Measurements from ENCODE around the gene USP44.
A peak's percentile ranks its signal among the peaks of the same experiment; 100 is the strongest.

The USP44 gene

DNA sequence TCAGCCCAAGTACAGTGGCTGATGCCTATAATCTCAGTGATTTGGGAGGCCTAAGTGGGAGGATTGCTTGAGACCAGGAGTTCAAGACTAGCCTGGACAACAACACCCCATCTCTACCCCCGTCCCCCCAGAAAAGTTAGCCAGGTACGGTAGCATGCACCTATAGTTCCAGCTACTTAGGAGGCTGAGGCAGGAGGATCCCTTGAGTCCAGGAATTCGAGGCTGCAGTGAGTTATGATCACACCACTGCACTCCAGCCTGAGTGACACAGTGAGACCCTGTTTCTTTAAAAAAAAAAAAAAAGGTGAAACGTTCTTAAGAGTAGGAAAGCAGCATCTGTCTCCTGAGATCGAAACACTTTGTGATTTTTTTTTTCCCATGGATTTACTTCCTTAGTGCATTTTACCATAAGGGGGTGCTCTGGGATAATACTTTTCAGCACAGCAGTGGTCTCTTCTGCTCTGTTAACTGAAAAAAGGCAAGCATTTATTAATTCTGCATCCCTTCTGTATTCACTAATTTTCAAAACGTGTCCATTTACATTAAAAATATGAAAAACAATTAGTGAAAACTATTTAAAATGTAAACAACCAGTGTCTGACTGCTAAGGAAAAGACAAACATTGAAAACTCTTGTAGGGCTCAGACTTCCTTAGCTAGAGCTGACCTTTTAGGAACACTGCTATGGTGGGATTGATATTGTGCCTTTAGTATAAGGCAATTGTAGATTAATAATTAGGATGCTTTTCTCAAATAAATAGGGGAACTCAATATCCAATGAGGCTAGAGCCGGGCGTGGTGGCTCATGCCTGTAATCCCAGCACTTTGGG lies 31.2 kb upstream of the USP44 start:
- ATAC-seq, result peak; percentile 67; the same call in 2 of the 3 replicates
- TF ChIP-seq ZFP3 (CRISPR knock-in tag; IDR thresholded peaks at IDR 0.05), result no peak
- no peak for TF ChIP-seq TOX (CRISPR knock-in tag; IDR thresholded peaks at IDR 0.05; ENCODE audit: borderline replicate concordance)
- no peak for TF ChIP-seq BACH2 (CRISPR knock-in tag; IDR thresholded peaks at IDR 0.05; ENCODE audit: borderline replicate concordance)
- no peak for TF ChIP-seq ZNF8 (CRISPR knock-in tag; IDR thresholded peaks at IDR 0.05)
- TF ChIP-seq ISL1 (CRISPR knock-in tag; IDR thresholded peaks at IDR 0.05), result no peak
- no peak for TF ChIP-seq OSR1 (CRISPR knock-in tag; IDR thresholded peaks at IDR 0.05)
- TF ChIP-seq, protein P1, sequence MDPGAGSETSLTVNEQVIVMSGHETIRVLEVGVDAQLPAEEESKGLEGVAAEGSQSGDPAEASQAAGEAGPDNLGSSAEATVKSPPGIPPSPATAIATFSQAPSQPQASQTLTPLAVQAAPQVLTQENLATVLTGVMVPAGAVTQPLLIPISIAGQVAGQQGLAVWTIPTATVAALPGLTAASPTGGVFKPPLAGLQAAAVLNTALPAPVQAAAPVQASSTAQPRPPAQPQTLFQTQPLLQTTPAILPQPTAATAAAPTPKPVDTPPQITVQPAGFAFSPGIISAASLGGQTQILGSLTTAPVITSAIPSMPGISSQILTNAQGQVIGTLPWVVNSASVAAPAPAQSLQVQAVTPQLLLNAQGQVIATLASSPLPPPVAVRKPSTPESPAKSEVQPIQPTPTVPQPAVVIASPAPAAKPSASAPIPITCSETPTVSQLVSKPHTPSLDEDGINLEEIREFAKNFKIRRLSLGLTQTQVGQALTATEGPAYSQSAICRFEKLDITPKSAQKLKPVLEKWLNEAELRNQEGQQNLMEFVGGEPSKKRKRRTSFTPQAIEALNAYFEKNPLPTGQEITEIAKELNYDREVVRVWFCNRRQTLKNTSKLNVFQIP (CRISPR knock-in tag; IDR thresholded peaks at IDR 0.05; ENCODE audit: borderline replicate concordance, low read depth), result no peak
- no peak for TF ChIP-seq ESRRG (CRISPR knock-in tag; IDR thresholded peaks at IDR 0.05)
- TF ChIP-seq PPARA (CRISPR knock-in tag; IDR thresholded peaks at IDR 0.05; ENCODE audit: borderline replicate concordance), result no peak
- TF ChIP-seq CREB5 (CRISPR knock-in tag; IDR thresholded peaks at IDR 0.05; ENCODE audit: low read depth), result no peak
- TF ChIP-seq RARB (CRISPR knock-in tag; IDR thresholded peaks at IDR 0.05), result no peak

DNA sequence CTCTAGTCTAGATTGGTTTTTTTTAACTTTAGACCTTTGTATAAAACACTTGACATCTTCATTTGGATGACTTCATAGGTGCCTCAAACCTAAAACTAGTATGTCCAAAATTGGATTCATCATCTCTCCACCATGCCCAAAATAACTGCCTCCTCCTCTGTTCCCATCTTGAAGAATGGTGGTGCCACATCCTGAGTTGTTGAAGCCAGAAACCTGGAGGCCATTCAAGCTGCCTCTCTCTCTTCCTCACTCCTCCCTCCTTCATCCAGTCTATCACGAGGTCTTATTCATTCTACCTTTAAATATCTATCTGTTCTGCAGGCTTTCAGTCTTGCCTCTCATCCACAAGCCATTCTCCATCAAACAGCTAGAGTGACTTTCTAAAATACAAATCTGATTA lies 26.5 kb upstream of the USP44 start:
- ATAC-seq, result no peak
- TF ChIP-seq ZNF565 (CRISPR knock-in tag; conservative IDR thresholded peaks at IDR 0.05; ENCODE audit: low read depth), result no peak
- TF ChIP-seq BACH2 (CRISPR knock-in tag; IDR thresholded peaks at IDR 0.05; ENCODE audit: borderline replicate concordance), result no peak
- TF ChIP-seq CSRNP3 (CRISPR knock-in tag; IDR thresholded peaks at IDR 0.05), result no peak
- TF ChIP-seq, protein P1 (CRISPR knock-in tag; IDR thresholded peaks at IDR 0.05; ENCODE audit: borderline replicate concordance, low read depth), result no peak
- TF ChIP-seq, protein P2, sequence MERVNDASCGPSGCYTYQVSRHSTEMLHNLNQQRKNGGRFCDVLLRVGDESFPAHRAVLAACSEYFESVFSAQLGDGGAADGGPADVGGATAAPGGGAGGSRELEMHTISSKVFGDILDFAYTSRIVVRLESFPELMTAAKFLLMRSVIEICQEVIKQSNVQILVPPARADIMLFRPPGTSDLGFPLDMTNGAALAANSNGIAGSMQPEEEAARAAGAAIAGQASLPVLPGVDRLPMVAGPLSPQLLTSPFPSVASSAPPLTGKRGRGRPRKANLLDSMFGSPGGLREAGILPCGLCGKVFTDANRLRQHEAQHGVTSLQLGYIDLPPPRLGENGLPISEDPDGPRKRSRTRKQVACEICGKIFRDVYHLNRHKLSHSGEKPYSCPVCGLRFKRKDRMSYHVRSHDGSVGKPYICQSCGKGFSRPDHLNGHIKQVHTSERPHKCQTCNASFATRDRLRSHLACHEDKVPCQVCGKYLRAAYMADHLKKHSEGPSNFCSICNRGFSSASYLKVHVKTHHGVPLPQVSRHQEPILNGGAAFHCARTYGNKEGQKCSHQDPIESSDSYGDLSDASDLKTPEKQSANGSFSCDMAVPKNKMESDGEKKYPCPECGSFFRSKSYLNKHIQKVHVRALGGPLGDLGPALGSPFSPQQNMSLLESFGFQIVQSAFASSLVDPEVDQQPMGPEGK (CRISPR knock-in tag; IDR thresholded peaks at IDR 0.05; ENCODE audit: borderline replicate concordance), result no peak
- TF ChIP-seq PPARA (CRISPR knock-in tag; IDR thresholded peaks at IDR 0.05; ENCODE audit: borderline replicate concordance), result no peak
- no peak for TF ChIP-seq OSR1 (CRISPR knock-in tag; IDR thresholded peaks at IDR 0.05)
- TF ChIP-seq ESRRG (CRISPR knock-in tag; IDR thresholded peaks at IDR 0.05), result no peak
- TF ChIP-seq SNAI2 (CRISPR knock-in tag; IDR thresholded peaks at IDR 0.05), result no peak
- TF ChIP-seq CREB5 (CRISPR knock-in tag; IDR thresholded peaks at IDR 0.05; ENCODE audit: low read depth), result no peak
- no peak for TF ChIP-seq TOX (CRISPR knock-in tag; IDR thresholded peaks at IDR 0.05; ENCODE audit: borderline replicate concordance)
- no peak for TF ChIP-seq GLIS3 (CRISPR knock-in tag; IDR thresholded peaks at IDR 0.05)

DNA sequence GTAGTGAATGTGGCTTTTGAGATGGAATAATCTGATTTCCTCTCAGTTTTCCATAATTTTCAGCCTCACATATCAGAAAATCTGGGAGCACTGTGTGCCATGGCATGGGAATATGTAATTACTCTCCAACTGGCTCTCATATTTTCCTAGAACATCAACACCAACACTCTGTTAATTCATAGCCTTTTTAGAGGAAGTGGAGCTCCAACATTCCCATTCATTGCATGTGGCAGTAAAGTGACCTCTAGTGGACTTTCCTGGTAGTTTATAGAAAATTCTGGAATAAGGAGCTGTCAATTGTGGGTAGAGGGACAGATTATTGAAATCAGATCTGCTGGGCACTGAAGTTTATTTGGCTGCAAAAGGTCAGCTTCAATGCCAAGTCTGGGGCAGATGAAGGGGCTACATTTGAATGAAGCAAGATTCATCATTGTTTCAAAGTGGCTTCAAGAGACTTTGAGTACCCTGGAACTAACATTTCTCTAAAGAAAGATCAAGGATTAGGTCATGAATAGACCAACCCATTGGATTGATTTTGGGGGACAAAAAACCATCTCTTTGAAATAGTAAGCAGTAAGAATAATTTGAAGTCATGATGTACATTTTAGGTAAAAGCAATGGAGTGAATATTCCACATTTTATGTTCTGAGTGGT lies 23.6 kb upstream of the USP44 start:
- ATAC-seq, result peak; percentile 88
- no peak for TF ChIP-seq PPARA (CRISPR knock-in tag; IDR thresholded peaks at IDR 0.05; ENCODE audit: borderline replicate concordance)
- TF ChIP-seq ZC3H10 (CRISPR knock-in tag; IDR thresholded peaks at IDR 0.05), result no peak
- TF ChIP-seq ESRRG (CRISPR knock-in tag; IDR thresholded peaks at IDR 0.05), result no peak
- TF ChIP-seq SNAI2 (CRISPR knock-in tag; IDR thresholded peaks at IDR 0.05), result no peak
- no peak for TF ChIP-seq CSRNP3 (CRISPR knock-in tag; IDR thresholded peaks at IDR 0.05)
- TF ChIP-seq CSDC2 (CRISPR knock-in tag; IDR thresholded peaks at IDR 0.05), result no peak
- TF ChIP-seq RARB (CRISPR knock-in tag; IDR thresholded peaks at IDR 0.05), result no peak
- TF ChIP-seq GLIS3 (CRISPR knock-in tag; IDR thresholded peaks at IDR 0.05), result no peak
- TF ChIP-seq ZNF565 (CRISPR knock-in tag; conservative IDR thresholded peaks at IDR 0.05; ENCODE audit: low read depth), result no peak
- no peak for TF ChIP-seq ZFP3 (CRISPR knock-in tag; IDR thresholded peaks at IDR 0.05)
- TF ChIP-seq, protein P3, sequence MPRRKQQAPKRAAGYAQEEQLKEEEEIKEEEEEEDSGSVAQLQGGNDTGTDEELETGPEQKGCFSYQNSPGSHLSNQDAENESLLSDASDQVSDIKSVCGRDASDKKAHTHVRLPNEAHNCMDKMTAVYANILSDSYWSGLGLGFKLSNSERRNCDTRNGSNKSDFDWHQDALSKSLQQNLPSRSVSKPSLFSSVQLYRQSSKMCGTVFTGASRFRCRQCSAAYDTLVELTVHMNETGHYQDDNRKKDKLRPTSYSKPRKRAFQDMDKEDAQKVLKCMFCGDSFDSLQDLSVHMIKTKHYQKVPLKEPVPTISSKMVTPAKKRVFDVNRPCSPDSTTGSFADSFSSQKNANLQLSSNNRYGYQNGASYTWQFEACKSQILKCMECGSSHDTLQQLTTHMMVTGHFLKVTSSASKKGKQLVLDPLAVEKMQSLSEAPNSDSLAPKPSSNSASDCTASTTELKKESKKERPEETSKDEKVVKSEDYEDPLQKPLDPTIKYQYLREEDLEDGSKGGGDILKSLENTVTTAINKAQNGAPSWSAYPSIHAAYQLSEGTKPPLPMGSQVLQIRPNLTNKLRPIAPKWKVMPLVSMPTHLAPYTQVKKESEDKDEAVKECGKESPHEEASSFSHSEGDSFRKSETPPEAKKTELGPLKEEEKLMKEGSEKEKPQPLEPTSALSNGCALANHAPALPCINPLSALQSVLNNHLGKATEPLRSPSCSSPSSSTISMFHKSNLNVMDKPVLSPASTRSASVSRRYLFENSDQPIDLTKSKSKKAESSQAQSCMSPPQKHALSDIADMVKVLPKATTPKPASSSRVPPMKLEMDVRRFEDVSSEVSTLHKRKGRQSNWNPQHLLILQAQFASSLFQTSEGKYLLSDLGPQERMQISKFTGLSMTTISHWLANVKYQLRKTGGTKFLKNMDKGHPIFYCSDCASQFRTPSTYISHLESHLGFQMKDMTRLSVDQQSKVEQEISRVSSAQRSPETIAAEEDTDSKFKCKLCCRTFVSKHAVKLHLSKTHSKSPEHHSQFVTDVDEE (CRISPR knock-in tag; IDR thresholded peaks at IDR 0.05), result no peak
- TF ChIP-seq ZNF8 (CRISPR knock-in tag; IDR thresholded peaks at IDR 0.05), result no peak

Data from SK-N-SH treated with all-trans-retinoic acid at 6 μM for 48 hours (cell line).